Measurements from ENCODE around the gene ABCG1.
A peak's percentile ranks its signal among the peaks of the same experiment; 100 is the strongest.

The ABCG1 gene

GRCh38 chr21:42193131-42193671 lies 25.7 kb upstream of the ABCG1 start:
- no peak overlapping the region for H3K4me2 ChIP-seq (ENCODE audit: insufficient read depth, low read length, poor library complexity, severe bottlenecking)
- WGBS, 2 donors (ENCODE audit: extremely low coverage in 2 of 2, insufficient read length in 2 of 2, insufficient replicate concordance in 1 of 2) = no CpG with 5 or more reads among the region's 9 CpGs
- no peaks in the 10 kb centered on the region for H3K36me3 ChIP-seq (replicated peaks in 1 of 2; ENCODE audit: control insufficient read depth in 2 of 2, insufficient read depth in 2 of 2, low read length in 2 of 2)
- H4K91ac ChIP-seq (ENCODE audit: low read depth, low read length, poor library complexity) = no peak overlapping the region
- H2BK120ac ChIP-seq (ENCODE audit: low read depth, low read length) = no peak overlapping the region
- no peak overlapping the region for H2AFZ ChIP-seq (ENCODE audit: low read length)
- peaks cover 0 to 3% of the 10 kb centered on the region in 2 donors for H3K9me3 ChIP-seq (replicated peaks in 1 of 2; ENCODE audit: control insufficient read depth in 2 of 2, insufficient read depth in 1 of 2, low read depth in 1 of 2, low read length in 2 of 2)
- no peak overlapping the region for H2BK5ac ChIP-seq (ENCODE audit: low read length)
- peak overlapping the region; percentile 18 for H3K18ac ChIP-seq (ENCODE audit: low read length)
- DNase-seq (ENCODE audit: low spot score) = no peak
- no peak overlapping the region for H3K4ac ChIP-seq (ENCODE audit: low read length)
- no peaks in the 10 kb centered on the region for H3K27me3 ChIP-seq (ENCODE audit: control insufficient read depth in 3 of 3, insufficient read depth in 3 of 3, low read depth in 1 of 3, low read length in 3 of 3)
- H3K4me1 ChIP-seq (ENCODE audit: control insufficient read depth in 2 of 2, insufficient read depth in 1 of 2, low read depth in 1 of 2, low read length in 2 of 2) = peaks cover 0 to 2% of the 10 kb centered on the region in 2 donors
- H3K14ac ChIP-seq (ENCODE audit: low read length) = no peak overlapping the region
- H2AK5ac ChIP-seq (ENCODE audit: low read depth, low read length) = peak overlapping the region; percentile 32
- H3K27ac ChIP-seq (replicated peaks; ENCODE audit: low read length) = no peak overlapping the region
- H3K9ac ChIP-seq (ENCODE audit: low read depth, low read length, poor library complexity) = no peak overlapping the region
- H3K79me1 ChIP-seq (ENCODE audit: low read depth, low read length) = no peaks in the 10 kb centered on the region
- H2BK12ac ChIP-seq (ENCODE audit: low read length) = no peak overlapping the region
- no peak overlapping the region for H3K23ac ChIP-seq (ENCODE audit: low read depth, low read length, poor library complexity)
- H2BK15ac ChIP-seq (ENCODE audit: low read length) = peak overlapping the region; percentile 75
- no peak overlapping the region for H4K8ac ChIP-seq (ENCODE audit: low read depth, low read length)
- H3K4me3 ChIP-seq (ENCODE audit: low read length in 2 of 2) = no peak overlapping the region

- Histone ChIP-seq H3K27me3 (ENCODE audit: control insufficient read depth in 3 of 3, insufficient read depth in 3 of 3, low read depth in 1 of 3, low read length in 3 of 3) (no peaks in the 10 kb centered on the region), H3K4ac (ENCODE audit: low read length) (no peak overlapping the region), H3K4me3 (ENCODE audit: low read length in 2 of 2) (no peak overlapping the region), H4K91ac (ENCODE audit: low read depth, low read length, poor library complexity) (no peak overlapping the region), H4K8ac (ENCODE audit: low read depth, low read length) (peak overlapping the region; percentile 33), H3K79me1 (ENCODE audit: low read depth, low read length) (no peaks in the 10 kb centered on the region), H3K14ac (ENCODE audit: low read length) (no peak overlapping the region), H3K27ac (replicated peaks; ENCODE audit: low read length) (no peak overlapping the region), H3K36me3 (replicated peaks in 1 of 2; ENCODE audit: control insufficient read depth in 2 of 2, insufficient read depth in 2 of 2, low read length in 2 of 2) (no peaks in the 10 kb centered on the region), H2BK15ac (ENCODE audit: low read length) (no peak overlapping the region), H3K9me3 (replicated peaks in 1 of 2; ENCODE audit: control insufficient read depth in 2 of 2, insufficient read depth in 1 of 2, low read depth in 1 of 2, low read length in 2 of 2) (peaks cover 0 to 4% of the 10 kb centered on the region in 2 donors), H3K9ac (ENCODE audit: low read depth, low read length, poor library complexity) (no peak overlapping the region), H2BK12ac (ENCODE audit: low read length) (no peak overlapping the region), H2BK120ac (ENCODE audit: low read depth, low read length) (no peak overlapping the region), H2AFZ (ENCODE audit: low read length) (no peak overlapping the region), H2BK5ac (ENCODE audit: low read length) (no peak overlapping the region), H3K4me1 (ENCODE audit: control insufficient read depth in 2 of 2, insufficient read depth in 1 of 2, low read depth in 1 of 2, low read length in 2 of 2) (peaks cover 0 to 2% of the 10 kb centered on the region in 2 donors), H3K23ac (ENCODE audit: low read depth, low read length, poor library complexity) (no peak overlapping the region), H3K4me2 (ENCODE audit: insufficient read depth, low read length, poor library complexity, severe bottlenecking) (no peak overlapping the region), H3K18ac (ENCODE audit: low read length) (peak overlapping the region; percentile 52), H2AK5ac (ENCODE audit: low read depth, low read length) (peak overlapping the region; percentile 8)
- DNase-seq (ENCODE audit: low spot score) = no peak
- no CpG with 5 or more reads among the region's 6 CpGs for WGBS, 2 donors (ENCODE audit: extremely low coverage in 2 of 2, insufficient read length in 2 of 2, insufficient replicate concordance in 1 of 2)
These were observed 25.2 kb upstream of the ABCG1 start for GRCh38 chr21:42193721-42194120.

- no peak overlapping the region for H3K23ac ChIP-seq (ENCODE audit: low read depth, low read length, poor library complexity)
- no peak overlapping the region for H3K4ac ChIP-seq (ENCODE audit: low read length)
- H2AK5ac ChIP-seq (ENCODE audit: low read depth, low read length) = peak overlapping the region; percentile 42
- peaks cover 0 to 2% of the 10 kb centered on the region in 2 donors for H3K4me1 ChIP-seq (ENCODE audit: control insufficient read depth in 2 of 2, insufficient read depth in 1 of 2, low read depth in 1 of 2, low read length in 2 of 2)
- no peak overlapping the region for H2BK12ac ChIP-seq (ENCODE audit: low read length)
- H4K8ac ChIP-seq (ENCODE audit: low read depth, low read length) = no peak overlapping the region
- H3K27me3 ChIP-seq (ENCODE audit: control insufficient read depth in 3 of 3, insufficient read depth in 3 of 3, low read depth in 1 of 3, low read length in 3 of 3) = no peaks in the 10 kb centered on the region
- no peaks in the 10 kb centered on the region for H3K36me3 ChIP-seq (replicated peaks in 1 of 2; ENCODE audit: control insufficient read depth in 2 of 2, insufficient read depth in 2 of 2, low read length in 2 of 2)
- no CpG with 5 or more reads among the region's 9 CpGs for WGBS, 2 donors (ENCODE audit: extremely low coverage in 2 of 2, insufficient read length in 2 of 2, insufficient replicate concordance in 1 of 2)
- H3K79me1 ChIP-seq (ENCODE audit: low read depth, low read length) = no peaks in the 10 kb centered on the region
- H3K9me3 ChIP-seq (replicated peaks in 1 of 2; ENCODE audit: control insufficient read depth in 2 of 2, insufficient read depth in 1 of 2, low read depth in 1 of 2, low read length in 2 of 2) = peaks cover 0 to 3% of the 10 kb centered on the region in 2 donors
- H3K14ac ChIP-seq (ENCODE audit: low read length) = no peak overlapping the region
- no peak overlapping the region for H3K27ac ChIP-seq (replicated peaks; ENCODE audit: low read length)
- H2AFZ ChIP-seq (ENCODE audit: low read length) = no peak overlapping the region
- H3K4me2 ChIP-seq (ENCODE audit: insufficient read depth, low read length, poor library complexity, severe bottlenecking) = no peak overlapping the region
- no peak overlapping the region for H2BK120ac ChIP-seq (ENCODE audit: low read depth, low read length)
- H4K91ac ChIP-seq (ENCODE audit: low read depth, low read length, poor library complexity) = peak overlapping the region; percentile 54
- DNase-seq (ENCODE audit: low spot score) = no peak
- no peak overlapping the region for H3K9ac ChIP-seq (ENCODE audit: low read depth, low read length, poor library complexity)
- H3K4me3 ChIP-seq (ENCODE audit: low read length in 2 of 2) = no peak overlapping the region
- H2BK15ac ChIP-seq (ENCODE audit: low read length) = no peak overlapping the region
- H2BK5ac ChIP-seq (ENCODE audit: low read length) = no peak overlapping the region
- peak overlapping the region; percentile 60 for H3K18ac ChIP-seq (ENCODE audit: low read length)
These were observed 24.1 kb upstream of the ABCG1 start for GRCh38 chr21:42194863-42195262.

- Histone ChIP-seq H3K23ac (ENCODE audit: low read depth, low read length, poor library complexity) (no peak overlapping the region), H3K4me1 (ENCODE audit: control insufficient read depth in 2 of 2, insufficient read depth in 1 of 2, low read depth in 1 of 2, low read length in 2 of 2) (peaks cover 0 to 2% of the 10 kb centered on the region in 2 donors), H2AFZ (ENCODE audit: low read length) (no peak overlapping the region), H3K9ac (ENCODE audit: low read depth, low read length, poor library complexity) (no peak overlapping the region), H2BK12ac (ENCODE audit: low read length) (no peak overlapping the region), H3K4me2 (ENCODE audit: insufficient read depth, low read length, poor library complexity, severe bottlenecking) (no peak overlapping the region), H2AK5ac (ENCODE audit: low read depth, low read length) (no peak overlapping the region), H3K27ac (replicated peaks; ENCODE audit: low read length) (no peak overlapping the region), H4K91ac (ENCODE audit: low read depth, low read length, poor library complexity) (no peak overlapping the region), H3K4ac (ENCODE audit: low read length) (no peak overlapping the region), H3K9me3 (replicated peaks in 1 of 2; ENCODE audit: control insufficient read depth in 2 of 2, insufficient read depth in 1 of 2, low read depth in 1 of 2, low read length in 2 of 2) (peaks cover 0 to 2% of the 10 kb centered on the region in 2 donors), H3K36me3 (replicated peaks in 1 of 2; ENCODE audit: control insufficient read depth in 2 of 2, insufficient read depth in 2 of 2, low read length in 2 of 2) (no peaks in the 10 kb centered on the region), H2BK15ac (ENCODE audit: low read length) (no peak overlapping the region), H3K4me3 (ENCODE audit: low read length in 2 of 2) (no peak overlapping the region), H2BK5ac (ENCODE audit: low read length) (no peak overlapping the region), H4K8ac (ENCODE audit: low read depth, low read length) (no peak overlapping the region), H3K18ac (ENCODE audit: low read length) (no peak overlapping the region), H2BK120ac (ENCODE audit: low read depth, low read length) (no peak overlapping the region), H3K27me3 (ENCODE audit: control insufficient read depth in 3 of 3, insufficient read depth in 3 of 3, low read depth in 1 of 3, low read length in 3 of 3) (no peaks in the 10 kb centered on the region), H3K79me1 (ENCODE audit: low read depth, low read length) (no peaks in the 10 kb centered on the region), H3K14ac (ENCODE audit: low read length) (no peak overlapping the region)
- DNase-seq (ENCODE audit: low spot score) = no peak
- WGBS, 2 donors (ENCODE audit: extremely low coverage in 2 of 2, insufficient read length in 2 of 2, insufficient replicate concordance in 1 of 2) = no CpG with 5 or more reads among the region's 6 CpGs
These were observed 23.4 kb upstream of the ABCG1 start for GRCh38 chr21:42195378-42196031.

Measured in neuronal stem cell (in vitro differentiated cells).